Adrenal gland (tissue), 12 donors: ENCODE measurements around the gene OLFM2. TPM values are rescaled to one million over a fixed set of nuclear protein-coding genes. Genes with fewer than 3 reads are reported as not detected.
A peak's percentile ranks its signal among the peaks of the same experiment; 100 is the strongest.
"Not testable (repeated sequence)": the region's sequence is repeated elsewhere in the genome, so short reads cannot be mapped to it uniquely, and the experiment has no call there.

Experiments used
- DNase-seq, 7 donors: peaks; one replicate each; pipeline ENCODE4 v3.0.0-alpha.2; 2019 to 2020
- H3K27ac ChIP-seq, 5 donors: fragments of 200-600 bp; sonication (generic) in 4 of 5; 1 replicate in 3 of 5; 2 replicates in 2 of 5; pipeline versions ENCODE4 v1.5.1 to v1.8.0; 2016 to 2020; ENCODE audit warnings: mild to moderate bottlenecking in 1 of 5
- H3K27me3 ChIP-seq: fragments of 200-600 bp; 2 replicates; pipeline ENCODE4 v1.8.0; 2021
- H3K36me3 ChIP-seq, 2 donors: fragments of 200-600 bp; replicated peaks in 1 of 2; 1 replicate in 1 of 2; 2 replicates in 1 of 2; pipeline versions ENCODE4 v1.5.1 to v1.8.0; 2018 to 2022
- H3K4me1 ChIP-seq, 2 donors: fragments of 200-600 bp; replicated peaks in 1 of 2; 1 replicate in 1 of 2; 2 replicates in 1 of 2; pipeline versions ENCODE4 v1.5.1 to v1.8.0; 2018 to 2021
- H3K4me3 ChIP-seq, 4 donors: fragments of 200-600 bp; sonication (generic) in 3 of 4; one replicate each; pipeline ENCODE4 v1.5.1; 2016 to 2018
- H3K9me3 ChIP-seq, 3 donors: fragments of 200-600 bp; sonication (generic) in 1 of 3; replicated peaks in 1 of 3; 1 replicate in 2 of 3; 2 replicates in 1 of 3; pipeline versions ENCODE4 v1.5.1 to v1.8.0; 2016 to 2021
- POLR2A ChIP-seq, 2 donors: fragments of 450-650 bp; IDR thresholded peaks; one replicate each; pipeline ENCODE4 v1.6.1; 2017; ENCODE audit warnings: antibody characterized with exemption in 2 of 2, mild to moderate bottlenecking in 2 of 2, moderate library complexity in 1 of 2
- WGBS, 4 donors: extraction: QIAGEN DNeasy Blood & Tissue Kit in 2 of 4; methylation state at CpG; one replicate each; pipeline versions ENCODE4 v1.1.5 to v1.1.7; 2013 to 2017; 5-methylcytosine and 5-hydroxymethylcytosine counted together
- intact Hi-C, 2 donors: fragments of 100-400 bp; cut with DNase I; formaldehyde crosslinking; loops; one replicate each; pipeline versions ENCODE4 v1.14.1 to v1.15.0; 2022 to 2023
- polyA plus RNA-seq, 3 donors: library from polyadenylated mRNA; stranded (reverse); fragments of 200-250 nt in 2 of 3; fragments of 350-450 nt in 1 of 3; fragmentation: Illumina TruSeq in 1 of 3; extraction: RNeasy Lipid Tissue Mini Kit (QIAGEN cat#74804) in 1 of 3; gene quantifications; one replicate each; pipeline ENCODE4 v1.2.3, GENCODE V29; 2013 to 2014
- total RNA-seq, 9 donors: library from RNA; depleted of rRNA in 4 of 9; stranded (reverse); fragments of >200 nt in 4 of 9; fragments of 120-200 nt in 1 of 9; fragmentation: NEBNext Ultra II Directional in 1 of 9; extraction: Animal tissue kit (Norgen Biotek cat#: 25700) in 1 of 9; gene quantifications; one replicate each; pipeline versions ENCODE4 v1.1.0 to v1.2.4, GENCODE V29; 2013 to 2023
- TF ChIP-seq, protein P1 (sequence below), 6 experiments: fragments of 450-650 bp in 4 of 6; fragments of 200-600 bp in 2 of 6; sonication (generic) in 1 of 6; IDR thresholded peaks; 1 replicate in 5 of 6; 2 replicates in 1 of 6; pipeline versions ENCODE4 v1.5.1 to v1.8.0; 2016 to 2021; ENCODE audit warnings: antibody characterized with exemption in 6 of 6, mild to moderate bottlenecking in 2 of 6, moderate library complexity in 1 of 6
- donor health status: healthy with polysubstance abuse.
- donor health status: Bipolar disorder and iron deficiency.
- donor health status: DM: yes; HTN: yes; CAD: no.
- donor health status: DM: no; HTN: no; CAD: no.
- donor health status: DM: no; HTN: no; CAD: no.
- donor health status: DM: yes; HTN: yes; CAD: no.

Gene OLFM2
- total and polyA plus RNA-seq, 12 donors, result 2.2 to 76.2 (median 51.5) TPM

DNA sequence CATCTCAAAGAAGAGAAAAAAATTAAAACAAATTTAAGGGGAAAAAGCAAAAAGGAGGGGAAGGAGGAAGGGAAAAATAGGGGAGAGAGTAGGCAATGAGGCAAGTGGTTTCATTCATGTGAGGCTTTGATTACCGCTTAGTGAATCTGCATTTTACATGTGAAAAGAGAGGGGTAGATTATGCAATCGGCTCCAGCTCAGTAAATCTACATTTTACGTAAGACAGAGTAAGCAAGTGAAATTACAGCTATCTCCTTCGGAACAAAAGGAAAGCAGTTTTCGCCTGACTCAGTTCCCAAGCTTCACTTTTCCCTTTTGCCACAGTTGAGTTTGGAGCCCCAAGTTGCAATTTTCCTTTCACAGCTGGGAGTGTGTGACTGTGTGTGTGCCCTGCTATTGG lies 16.0 kb upstream of the OLFM2 start:
- Histone ChIP-seq H3K9me3 (no peaks in the 10 kb centered on the region), H3K4me1 (no peaks in the 10 kb centered on the region), H3K27me3 (no peaks in the 10 kb centered on the region), H3K27ac (no peak overlapping the region), H3K36me3 (no peaks in the 10 kb centered on the region), H3K4me3 (no peak overlapping the region)
- intact Hi-C loops, result no loop called here
- no peak for TF ChIP-seq POLR2A (IDR thresholded peaks at IDR 0.05)
- TF ChIP-seq, protein P1, sequence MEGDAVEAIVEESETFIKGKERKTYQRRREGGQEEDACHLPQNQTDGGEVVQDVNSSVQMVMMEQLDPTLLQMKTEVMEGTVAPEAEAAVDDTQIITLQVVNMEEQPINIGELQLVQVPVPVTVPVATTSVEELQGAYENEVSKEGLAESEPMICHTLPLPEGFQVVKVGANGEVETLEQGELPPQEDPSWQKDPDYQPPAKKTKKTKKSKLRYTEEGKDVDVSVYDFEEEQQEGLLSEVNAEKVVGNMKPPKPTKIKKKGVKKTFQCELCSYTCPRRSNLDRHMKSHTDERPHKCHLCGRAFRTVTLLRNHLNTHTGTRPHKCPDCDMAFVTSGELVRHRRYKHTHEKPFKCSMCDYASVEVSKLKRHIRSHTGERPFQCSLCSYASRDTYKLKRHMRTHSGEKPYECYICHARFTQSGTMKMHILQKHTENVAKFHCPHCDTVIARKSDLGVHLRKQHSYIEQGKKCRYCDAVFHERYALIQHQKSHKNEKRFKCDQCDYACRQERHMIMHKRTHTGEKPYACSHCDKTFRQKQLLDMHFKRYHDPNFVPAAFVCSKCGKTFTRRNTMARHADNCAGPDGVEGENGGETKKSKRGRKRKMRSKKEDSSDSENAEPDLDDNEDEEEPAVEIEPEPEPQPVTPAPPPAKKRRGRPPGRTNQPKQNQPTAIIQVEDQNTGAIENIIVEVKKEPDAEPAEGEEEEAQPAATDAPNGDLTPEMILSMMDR (IDR thresholded peaks at IDR 0.05), result no peak
- WGBS, 4 donors, result 68 to 77% (median 73%) methylated on average over 5 of the region's 5 CpGs
- DNase-seq, result no peak

DNA sequence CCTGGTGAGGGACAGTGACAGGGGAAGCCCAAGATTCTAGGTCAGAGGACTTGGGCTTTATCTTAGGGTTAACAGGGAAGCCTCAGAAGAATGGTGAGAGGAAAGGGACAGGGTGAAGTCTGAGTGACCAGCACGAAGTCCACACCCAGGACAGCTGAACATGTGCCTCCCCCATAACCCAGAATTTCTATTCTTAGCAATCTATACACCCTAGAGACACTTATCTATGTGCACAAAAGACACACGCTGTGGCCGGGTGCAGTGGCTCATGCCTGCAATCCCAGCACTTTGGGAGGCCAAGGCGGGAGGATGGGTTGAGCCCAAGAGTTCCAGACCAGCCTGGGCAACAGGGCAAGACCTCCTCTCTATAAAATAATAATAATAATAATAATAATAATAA lies 11.1 kb upstream of the OLFM2 start:
- no peaks in the 10 kb centered on the region for H3K9me3 ChIP-seq
- no peaks in the 10 kb centered on the region for H3K27me3 ChIP-seq
- TF ChIP-seq, protein P1 (IDR thresholded peaks at IDR 0.05), result no peak
- TF ChIP-seq POLR2A (IDR thresholded peaks at IDR 0.05), result no peak
- no peak overlapping the region for H3K27ac ChIP-seq
- H3K36me3 ChIP-seq, result no peaks in the 10 kb centered on the region
- intact Hi-C loops, result no loop called here
- WGBS, 4 donors, result 66 to 88% (median 80%) methylated on average over 4 of the region's 4 CpGs
- DNase-seq, result no peak
- H3K4me1 ChIP-seq, result peaks cover 10 to 11% of the 10 kb centered on the region in 2 donors
- H3K4me3 ChIP-seq, result no peak overlapping the region

DNA sequence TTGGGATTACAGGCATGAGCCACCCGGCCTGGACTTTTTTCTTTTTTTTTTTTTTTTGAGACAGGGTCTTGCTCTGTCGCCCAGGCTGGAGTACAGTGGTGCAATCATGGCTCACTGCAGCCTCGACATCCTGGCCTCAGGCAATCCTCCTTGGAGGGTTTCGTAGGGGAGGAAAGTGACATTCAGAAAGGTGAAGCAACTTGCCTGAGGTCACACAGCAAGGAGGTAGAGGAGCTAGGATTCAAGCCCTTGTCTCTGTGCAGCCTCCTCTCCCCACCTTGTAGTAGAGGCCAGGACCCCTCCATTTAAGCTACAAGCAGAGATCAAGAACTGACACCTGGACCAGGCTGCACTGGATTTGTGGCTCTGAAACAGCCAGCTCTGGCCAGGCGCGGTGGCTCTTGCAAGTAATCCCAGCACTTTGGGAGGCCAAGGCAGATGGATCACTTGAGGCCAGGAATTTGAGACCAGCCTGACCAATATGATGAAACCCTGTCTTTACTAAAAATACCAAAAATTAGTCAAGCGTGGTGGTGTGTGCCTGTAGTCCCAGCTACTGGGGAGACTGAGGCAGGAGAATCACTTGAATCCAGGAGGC lies 10.3 kb upstream of the OLFM2 start:
- H3K9me3 ChIP-seq, intact Hi-C loops, DNase-seq, H3K27me3 ChIP-seq, H3K27ac ChIP-seq, H3K4me3 ChIP-seq, H3K36me3 ChIP-seq: not testable (repeated sequence)
- peaks cover 10 to 11% of the 10 kb centered on the region in 2 donors for H3K4me1 ChIP-seq
- WGBS, 4 donors, result 81 to 94% (median 88%) methylated on average over 5 to 7 of the region's 7 CpGs

DNA sequence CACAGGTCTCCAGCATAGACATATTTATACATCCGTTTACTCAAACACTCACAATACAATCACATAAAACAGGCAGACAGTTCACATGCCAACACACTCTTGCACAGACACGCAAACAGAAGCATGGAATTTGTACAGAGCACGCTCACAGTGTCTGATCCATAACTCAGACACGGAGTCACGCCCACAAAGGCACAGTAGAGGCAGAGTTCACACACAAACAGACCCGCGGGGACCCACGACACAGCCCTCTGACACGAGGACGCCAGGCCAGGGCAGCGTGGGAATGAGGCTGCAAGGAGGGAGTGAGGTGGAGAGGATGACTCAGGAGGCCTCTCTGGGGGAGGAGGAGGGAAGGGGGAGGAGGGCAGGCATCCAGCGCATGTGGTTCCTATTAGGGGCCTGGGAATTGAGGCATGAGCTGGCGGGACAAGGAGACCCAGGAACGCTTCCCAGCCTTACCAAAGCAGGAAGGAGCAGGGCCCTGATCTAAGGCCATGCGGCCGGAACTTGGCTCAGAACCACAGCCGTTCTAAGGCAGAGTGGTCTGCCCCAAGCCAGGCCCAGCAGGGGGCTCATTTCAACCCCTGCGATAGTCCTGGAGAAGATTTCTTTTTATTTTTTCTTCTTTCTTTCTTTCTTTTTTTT lies 9.1 kb upstream of the OLFM2 start:
- intact Hi-C loops, result no loop called here
- peak overlapping the region in 4 of 5 donors; percentile 59 to 89 (median 71) for H3K27ac ChIP-seq
- WGBS, 4 donors, result 15 to 29% (median 18%) methylated on average over 8 to 18 of the region's 18 CpGs

More for the DNA sequence above, 9.1 kb upstream of the OLFM2 start:
- peak; percentile 79 to 90 (median 88) for DNase-seq
- Histone ChIP-seq H3K36me3 (no peaks in the 10 kb centered on the region), H3K4me1 (peaks cover 10 to 11% of the 10 kb centered on the region in 2 donors), H3K9me3 (no peaks in the 10 kb centered on the region), H3K27me3 (no peaks in the 10 kb centered on the region), H3K4me3 (no peak overlapping the region)
- TF ChIP-seq POLR2A (IDR thresholded peaks at IDR 0.05), result peak in 1 of 2 donors; percentile 34
- TF ChIP-seq, protein P1 (IDR thresholded peaks at IDR 0.05), result no peak
